Measurements from ENCODE around the gene MYT1.

Gene MYT1

DNA sequence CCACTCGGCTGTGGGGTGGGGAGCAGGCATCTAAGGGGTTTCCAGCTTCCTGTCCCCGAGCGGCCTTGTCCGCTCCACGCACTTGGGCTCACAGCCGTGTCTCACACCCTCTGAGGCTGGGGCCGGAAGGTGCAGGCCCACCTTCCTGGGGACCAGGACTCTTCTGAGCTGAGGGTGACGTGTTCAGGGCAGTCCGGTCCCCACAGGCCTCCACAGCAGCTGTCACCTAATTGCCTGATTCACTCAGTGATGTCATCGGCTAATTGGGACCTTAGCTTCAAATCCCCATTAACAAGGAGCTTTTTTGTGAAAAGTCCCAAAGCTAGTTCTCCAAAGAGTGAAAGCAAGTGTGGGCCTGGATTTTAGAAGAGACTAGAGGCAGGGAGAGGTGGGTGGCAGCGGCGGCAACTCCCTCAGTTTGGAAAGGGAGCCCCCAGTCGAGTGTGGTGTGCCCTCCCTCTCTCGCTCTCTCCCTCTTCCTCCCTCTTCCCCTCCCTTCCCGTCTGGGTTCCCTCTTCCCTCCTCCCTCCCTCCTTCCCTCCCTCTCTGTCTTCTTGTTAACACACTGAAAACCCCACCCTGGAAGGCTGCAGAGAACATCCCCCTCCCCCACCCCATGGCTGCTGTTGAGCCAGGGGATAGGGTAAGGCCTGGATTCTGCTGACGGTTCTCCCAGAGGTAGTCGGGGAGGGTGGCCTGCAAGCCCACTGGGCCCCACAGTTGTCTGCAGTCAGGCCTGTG is 39.0 kb downstream of the MYT1 start:
- Mint-ChIP-seq H3K36me3 (no peaks in the 10 kb centered on the region), H3K9me3 (no peaks in the 10 kb centered on the region), H3K4me3 (no peak overlapping the region)

DNA sequence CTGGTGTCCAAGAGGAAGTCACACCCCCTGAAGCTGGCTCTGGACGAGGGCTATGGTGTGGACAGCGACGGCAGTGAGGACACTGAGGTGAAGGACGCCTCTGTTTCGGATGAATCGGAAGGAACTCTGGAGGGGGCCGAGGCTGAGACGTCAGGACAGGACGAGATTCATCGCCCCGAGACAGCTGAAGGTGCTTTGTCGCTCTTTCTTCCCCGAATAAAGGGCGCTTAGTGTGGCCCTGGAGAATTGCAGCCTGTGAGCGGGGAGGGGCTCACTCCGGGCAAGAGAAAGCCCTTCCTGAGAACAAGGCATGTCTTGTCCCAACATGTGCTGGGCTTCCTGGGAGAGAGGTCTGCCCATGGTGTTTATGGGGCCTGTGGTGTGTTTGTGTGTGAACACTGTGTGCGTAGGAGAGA is 41.4 kb downstream of the MYT1 start:
- Mint-ChIP-seq H3K4me3 (no peak overlapping the region), H3K36me3 (no peaks in the 10 kb centered on the region), H3K4me1 (no peaks in the 10 kb centered on the region), H3K27ac (no peak overlapping the region), H3K9me3 (no peaks in the 10 kb centered on the region)
- ATAC-seq = no peak
- no peak for DNase-seq (ENCODE audit: low spot score in 2 of 2)

More for the DNA sequence above, 39.0 kb downstream of the MYT1 start:
- Mint-ChIP-seq H3K27ac (no peak overlapping the region), H3K4me1 (no peaks in the 10 kb centered on the region)
- ATAC-seq (no peak), DNase-seq (ENCODE audit: low spot score in 2 of 2) (no peak)

DNA sequence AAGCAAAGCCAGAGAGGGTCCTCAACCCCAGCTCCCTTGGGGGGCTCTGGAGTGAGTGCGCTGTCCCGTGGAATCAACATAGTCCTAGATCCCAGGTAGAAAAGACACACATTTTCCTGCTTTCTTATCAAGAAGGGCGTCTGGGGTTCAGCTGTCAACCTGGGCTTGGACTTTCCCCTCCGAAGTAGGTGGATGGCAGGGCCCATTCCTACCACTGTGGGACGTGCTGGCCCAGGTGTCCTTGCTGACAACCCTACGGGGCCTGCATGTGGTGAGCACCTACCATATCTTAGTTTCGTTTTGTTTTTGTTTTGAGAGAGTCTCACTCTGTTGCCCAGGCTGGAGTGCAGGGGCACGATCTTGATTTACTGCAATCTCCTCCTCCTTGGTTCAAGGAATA is 42.4 kb downstream of the MYT1 start:
- ATAC-seq (no peak), DNase-seq (ENCODE audit: low spot score in 2 of 2) (no peak)
- Mint-ChIP-seq H3K4me1 (no peaks in the 10 kb centered on the region), H3K27ac (no peak overlapping the region), H3K4me3 (no peak overlapping the region), H3K9me3 (no peaks in the 10 kb centered on the region), H3K36me3 (no peaks in the 10 kb centered on the region)

DNA sequence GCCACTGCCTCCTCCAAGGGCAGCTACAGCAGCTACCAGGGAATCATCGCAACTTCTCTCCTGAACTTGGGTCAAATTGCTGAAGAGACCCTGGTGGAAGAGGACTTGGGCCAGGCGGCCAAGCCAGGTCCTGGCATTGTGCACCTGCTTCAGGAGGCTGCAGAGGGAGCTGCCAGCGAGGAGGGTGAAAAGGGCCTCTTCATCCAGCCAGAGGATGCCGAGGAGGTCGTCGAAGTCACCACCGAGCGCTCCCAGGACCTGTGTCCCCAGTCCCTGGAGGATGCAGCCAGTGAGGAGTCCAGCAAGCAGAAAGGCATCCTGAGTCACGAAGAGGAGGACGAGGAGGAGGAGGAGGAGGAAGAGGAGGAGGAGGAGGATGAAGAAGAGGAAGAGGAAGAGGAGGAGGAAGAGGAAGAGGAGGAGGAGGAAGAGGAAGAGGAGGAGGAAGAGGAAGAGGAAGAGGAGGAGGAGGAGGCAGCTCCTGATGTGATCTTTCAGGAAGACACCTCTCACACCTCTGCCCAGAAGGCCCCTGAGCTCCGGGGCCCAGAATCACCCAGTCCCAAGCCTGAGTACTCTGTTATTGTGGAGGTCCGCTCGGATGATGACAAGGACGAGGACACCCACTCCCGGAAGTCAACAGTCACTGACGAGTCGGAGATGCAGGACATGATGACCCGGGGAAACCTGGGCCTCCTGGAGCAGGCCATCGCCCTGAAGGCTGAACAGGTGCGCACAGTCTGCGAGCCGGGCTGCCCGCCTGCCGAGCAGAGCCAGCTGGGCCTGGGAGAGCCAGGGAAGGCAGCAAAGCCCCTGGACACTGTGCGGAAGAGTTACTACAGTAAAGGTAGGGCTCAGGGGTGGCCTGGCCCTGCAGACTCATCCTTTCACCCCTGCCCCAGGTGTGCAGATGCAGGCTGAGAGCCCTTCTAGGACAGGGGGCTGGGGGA is 43.7 kb downstream of the MYT1 start:
- Mint-ChIP-seq H3K9me3 (no peaks in the 10 kb centered on the region), H3K36me3 (no peaks in the 10 kb centered on the region), H3K4me1 (no peaks in the 10 kb centered on the region), H3K27ac (no peak overlapping the region), H3K4me3 (no peak overlapping the region)
- DNase-seq (ENCODE audit: low spot score in 2 of 2) (no peak), ATAC-seq (no peak)

DNA sequence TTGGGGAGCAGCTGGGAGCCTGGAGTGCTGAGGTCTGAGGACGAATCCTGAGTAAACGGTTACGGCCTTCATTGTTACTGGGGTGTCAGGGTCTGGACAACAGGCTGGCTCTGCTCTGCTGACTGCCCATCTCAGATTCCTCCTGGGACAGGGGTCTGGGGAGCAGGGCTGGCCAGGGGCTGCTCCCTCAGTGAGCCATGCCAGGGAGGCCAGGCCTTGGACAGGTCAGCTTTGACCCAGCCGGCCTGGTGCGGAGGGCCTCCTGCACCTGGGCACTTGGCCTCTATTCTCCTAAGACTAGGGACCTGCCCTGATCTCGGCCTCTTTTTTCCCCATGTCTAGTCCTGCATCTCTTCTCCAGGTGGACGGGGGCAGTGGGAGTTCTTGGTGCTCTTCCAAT is 44.9 kb downstream of the MYT1 start:
- Mint-ChIP-seq H3K27ac (no peak overlapping the region), H3K36me3 (no peaks in the 10 kb centered on the region), H3K9me3 (no peaks in the 10 kb centered on the region), H3K4me3 (no peak overlapping the region), H3K4me1 (no peaks in the 10 kb centered on the region)
- no peak for DNase-seq (ENCODE audit: low spot score in 2 of 2)
- ATAC-seq = no peak

DNA sequence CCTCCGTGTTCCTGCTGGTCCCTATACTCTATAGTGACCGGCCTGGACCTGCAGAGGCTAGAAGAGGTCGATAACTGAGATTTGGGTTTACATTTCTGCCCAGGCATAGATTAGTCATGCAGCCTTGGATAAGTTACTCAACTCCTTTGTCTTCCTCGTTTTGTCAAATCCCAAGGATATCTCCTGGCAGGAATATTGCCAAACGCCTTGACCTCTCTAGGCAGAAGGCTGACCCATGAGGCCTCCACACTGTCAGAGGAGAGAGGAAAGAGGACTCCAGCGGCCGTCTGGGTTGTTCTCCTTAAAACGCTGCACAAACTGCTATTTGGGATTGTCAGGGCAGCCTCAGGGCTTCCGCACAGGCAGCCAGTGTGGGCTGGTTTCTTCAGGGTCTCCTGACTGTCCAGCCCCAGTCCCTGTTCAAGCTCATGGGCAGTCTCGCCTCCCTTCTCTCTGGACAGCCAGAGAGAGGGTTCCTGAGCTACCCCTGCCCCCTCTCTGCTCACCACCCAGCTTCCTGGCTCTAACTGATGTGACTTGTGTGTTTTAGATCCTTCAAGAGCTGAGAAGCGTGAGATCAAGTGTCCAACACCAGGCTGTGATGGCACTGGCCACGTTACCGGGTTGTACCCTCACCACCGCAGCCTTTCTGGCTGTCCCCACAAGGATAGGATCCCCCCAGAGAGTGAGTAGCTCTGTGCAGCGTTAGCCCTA is 46.6 kb downstream of the MYT1 start:
- H3K27ac Mint-ChIP-seq = peak overlapping the region; percentile 65
- H3K4me3 Mint-ChIP-seq = no peak overlapping the region
- H3K9me3 Mint-ChIP-seq = no peaks in the 10 kb centered on the region
- ATAC-seq (no peak), DNase-seq (ENCODE audit: low spot score in 2 of 2) (no peak)
- peaks cover 7% of the 10 kb centered on the region for H3K4me1 Mint-ChIP-seq
- no peaks in the 10 kb centered on the region for H3K36me3 Mint-ChIP-seq

DNA sequence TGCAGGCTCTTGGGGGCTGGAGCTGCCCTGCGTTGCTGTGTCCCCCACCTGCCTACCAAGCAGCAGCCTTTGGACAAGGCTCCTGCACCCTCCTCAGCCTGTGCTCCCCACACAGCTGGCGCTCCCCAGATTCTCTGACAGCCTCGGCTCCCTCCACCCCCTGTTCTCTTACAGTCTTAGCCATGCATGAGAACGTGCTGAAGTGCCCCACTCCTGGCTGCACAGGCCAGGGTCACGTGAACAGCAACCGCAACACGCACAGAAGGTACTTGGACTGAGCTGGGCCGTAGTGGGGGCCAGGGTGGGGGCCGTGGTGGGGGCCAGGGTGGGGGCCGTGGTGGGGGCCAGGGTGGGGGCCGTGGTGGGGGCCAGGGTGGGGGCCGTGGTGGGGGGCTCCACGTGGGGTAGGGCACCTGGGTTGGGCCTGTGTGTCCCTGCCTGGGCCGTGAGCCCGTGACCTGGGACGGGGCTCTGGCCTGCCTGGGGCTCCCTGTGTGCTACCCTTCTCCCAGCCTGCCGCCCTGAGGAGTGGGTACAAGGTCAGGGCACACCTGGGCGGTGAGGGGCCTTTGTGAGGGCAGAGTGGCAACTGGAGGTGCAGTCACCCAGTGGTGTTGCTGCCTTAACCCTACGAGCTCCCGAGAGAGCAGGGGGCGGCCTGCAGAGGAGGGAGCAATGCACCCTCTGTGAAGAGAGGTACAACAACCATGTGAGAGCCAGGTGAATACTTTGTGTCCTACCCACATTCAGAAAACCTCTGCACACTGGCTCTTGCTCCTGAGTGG is 47.8 kb downstream of the MYT1 start:
- ATAC-seq = no peak
- peaks cover 7% of the 10 kb centered on the region for H3K4me1 Mint-ChIP-seq

DNA sequence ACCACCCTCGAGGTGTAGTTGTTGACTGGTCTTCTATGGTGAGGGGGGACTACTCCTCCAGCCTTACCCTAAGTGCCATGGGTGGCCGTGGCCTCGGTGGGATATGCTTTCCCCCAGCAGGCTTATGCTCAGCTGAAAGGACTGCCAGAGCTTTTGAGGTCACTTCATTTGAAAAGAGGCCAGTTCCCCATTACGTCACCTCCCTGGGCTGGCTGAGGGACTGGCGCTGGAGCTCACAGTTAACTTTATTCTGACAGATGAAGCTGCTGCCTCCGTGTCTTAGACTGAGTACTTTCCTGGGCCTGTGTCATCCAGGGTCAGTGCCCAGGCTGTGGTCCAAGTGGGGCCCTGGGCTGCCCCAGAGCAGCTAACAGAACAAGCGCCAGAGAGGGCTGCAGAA is 48.5 kb downstream of the MYT1 start:
- Mint-ChIP-seq H3K9me3 (no peaks in the 10 kb centered on the region), H3K36me3 (no peaks in the 10 kb centered on the region), H3K4me1 (peaks cover 7% of the 10 kb centered on the region), H3K27ac (no peak overlapping the region), H3K4me3 (no peak overlapping the region)
- no peak for DNase-seq (ENCODE audit: low spot score in 2 of 2)
- no peak for ATAC-seq

More for the DNA sequence above, 47.8 kb downstream of the MYT1 start:
- Mint-ChIP-seq H3K27ac (peak overlapping the region; percentile 65), H3K9me3 (no peaks in the 10 kb centered on the region), H3K4me3 (no peak overlapping the region), H3K36me3 (no peaks in the 10 kb centered on the region)
- no peak for DNase-seq (ENCODE audit: low spot score in 2 of 2)

DNA sequence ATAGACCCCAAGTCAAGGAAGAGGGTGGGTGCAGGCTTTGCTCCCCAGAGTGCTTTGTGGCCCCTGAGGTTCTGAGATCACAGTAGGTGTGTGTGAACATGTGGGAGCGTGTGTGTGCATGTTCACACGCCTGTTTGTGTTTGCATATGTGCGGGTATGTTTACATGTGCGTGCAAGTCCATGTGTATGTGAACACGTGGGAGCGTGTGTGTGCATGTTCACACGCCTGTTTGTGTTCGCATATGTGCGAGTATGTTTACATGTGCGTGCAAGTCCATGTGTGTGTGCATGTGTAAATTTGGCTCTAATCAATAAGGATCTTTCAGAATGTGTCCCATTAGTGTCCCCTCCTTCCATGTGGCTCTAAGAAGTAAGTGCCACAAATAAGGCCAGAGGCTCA is 49.9 kb downstream of the MYT1 start:
- ATAC-seq = no peak
- Mint-ChIP-seq H3K4me1 (peaks cover 9% of the 10 kb centered on the region), H3K9me3 (no peaks in the 10 kb centered on the region), H3K36me3 (no peaks in the 10 kb centered on the region), H3K27ac (no peak overlapping the region), H3K4me3 (no peak overlapping the region)
- DNase-seq (ENCODE audit: low spot score in 2 of 2) = no peak

DNA sequence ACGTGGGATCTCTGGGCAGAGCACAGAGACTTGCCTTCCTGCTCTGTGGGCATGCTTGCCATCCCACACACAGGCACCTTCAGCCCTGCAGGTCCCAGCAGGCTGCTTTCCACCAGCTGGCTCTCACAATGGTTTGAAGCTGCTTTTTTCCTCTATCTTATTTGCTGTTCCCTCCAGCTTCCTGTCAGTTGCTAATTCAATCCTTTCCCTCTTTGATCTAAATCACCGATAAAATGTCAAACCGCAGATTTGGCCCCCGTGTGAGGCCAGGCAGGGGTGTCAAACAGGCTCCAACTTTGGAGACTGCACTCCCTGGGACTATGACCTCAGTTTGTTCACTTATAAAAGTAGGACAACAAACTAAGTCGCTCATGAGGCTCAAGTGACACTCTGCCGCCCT is 50.7 kb downstream of the MYT1 start:
- H3K36me3 Mint-ChIP-seq = no peaks in the 10 kb centered on the region
- H3K4me1 Mint-ChIP-seq = peaks cover 14% of the 10 kb centered on the region
- DNase-seq (ENCODE audit: low spot score in 2 of 2) (no peak), ATAC-seq (no peak)
- no peak overlapping the region for H3K4me3 Mint-ChIP-seq
- no peaks in the 10 kb centered on the region for H3K9me3 Mint-ChIP-seq
- H3K27ac Mint-ChIP-seq = no peak overlapping the region

DNA sequence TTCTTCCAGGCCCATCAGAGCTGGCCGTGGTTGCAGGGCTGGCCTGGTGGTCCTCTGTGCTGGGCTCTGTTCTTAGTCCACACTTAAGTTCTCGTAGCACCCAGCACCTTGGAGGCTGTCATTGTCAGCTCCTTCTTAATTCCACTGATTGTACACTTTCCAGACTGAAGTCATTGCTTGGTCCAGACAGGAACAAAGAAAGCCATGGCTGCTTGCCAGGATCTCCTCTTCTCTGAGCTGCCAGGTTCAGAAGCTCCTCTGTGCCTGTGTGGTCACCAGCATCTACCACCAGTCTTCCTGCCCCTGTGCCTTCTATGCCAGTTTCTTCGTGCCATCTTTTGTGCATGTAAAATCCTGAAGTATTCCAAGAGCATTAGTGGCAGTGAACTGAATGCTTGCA is 51.8 kb downstream of the MYT1 start:
- H3K27ac Mint-ChIP-seq = no peak overlapping the region
- no peaks in the 10 kb centered on the region for H3K36me3 Mint-ChIP-seq
- ATAC-seq = no peak
- H3K4me3 Mint-ChIP-seq = no peak overlapping the region
- peaks cover 14% of the 10 kb centered on the region for H3K4me1 Mint-ChIP-seq
- no peaks in the 10 kb centered on the region for H3K9me3 Mint-ChIP-seq
- no peak for DNase-seq (ENCODE audit: low spot score in 2 of 2)

DNA sequence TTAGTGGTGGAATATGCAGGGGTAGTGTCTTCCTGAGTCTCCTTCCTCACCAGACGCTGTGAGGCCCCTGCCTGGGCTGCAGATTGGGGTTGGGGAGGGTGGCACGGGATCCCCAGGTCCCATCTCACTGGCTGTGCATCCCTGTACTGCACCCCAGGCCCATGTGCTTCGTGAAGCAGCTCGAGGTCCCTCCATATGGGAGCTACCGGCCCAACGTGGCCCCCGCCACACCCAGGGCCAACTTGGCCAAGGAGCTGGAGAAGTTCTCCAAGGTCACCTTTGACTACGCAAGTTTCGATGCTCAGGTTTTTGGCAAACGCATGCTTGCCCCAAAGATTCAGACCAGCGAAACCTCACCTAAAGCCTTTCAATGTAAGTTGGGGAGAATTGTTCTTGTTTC is 52.7 kb downstream of the MYT1 start:
- Mint-ChIP-seq H3K4me3 (no peak overlapping the region), H3K36me3 (no peaks in the 10 kb centered on the region), H3K27ac (no peak overlapping the region), H3K4me1 (peaks cover 14% of the 10 kb centered on the region), H3K9me3 (no peaks in the 10 kb centered on the region)
- ATAC-seq (no peak), DNase-seq (ENCODE audit: low spot score in 2 of 2) (no peak)

DNA sequence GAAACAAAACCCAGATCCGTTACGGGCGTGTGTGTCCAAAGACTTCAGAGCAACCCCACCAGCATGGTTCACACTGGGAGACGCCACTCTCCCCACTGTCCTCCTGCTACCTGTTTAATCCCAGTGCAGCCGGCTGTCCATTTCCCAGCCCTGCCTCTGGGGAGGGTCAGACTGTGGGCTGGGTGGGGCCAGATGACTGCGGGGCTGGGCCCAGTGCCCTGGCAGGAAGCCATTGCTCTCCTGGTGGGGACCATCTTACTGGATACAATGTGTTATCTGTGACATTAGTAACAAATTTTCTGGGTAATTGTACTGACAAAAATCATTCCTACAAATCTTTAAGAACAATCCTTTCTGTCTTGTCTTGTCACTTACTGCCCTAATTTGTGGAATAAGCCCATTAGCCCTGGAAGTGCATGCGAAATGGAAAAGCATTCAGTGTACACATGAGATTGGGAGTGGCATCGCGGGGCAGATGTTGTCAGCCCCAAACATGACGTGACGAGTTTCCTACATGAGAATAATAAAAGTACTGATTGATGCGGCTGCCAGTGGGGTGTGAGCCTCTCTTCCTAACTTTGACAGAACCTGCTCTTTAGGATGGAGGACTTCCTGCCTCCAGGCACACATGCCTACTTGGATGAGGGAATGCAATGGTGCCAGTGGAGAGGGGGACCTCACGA is 53.4 kb downstream of the MYT1 start:
- H3K36me3 Mint-ChIP-seq = no peaks in the 10 kb centered on the region
- no peak for ATAC-seq
- DNase-seq (ENCODE audit: low spot score in 2 of 2) = no peak
- no peak overlapping the region for H3K27ac Mint-ChIP-seq
- H3K4me3 Mint-ChIP-seq = no peak overlapping the region
- H3K9me3 Mint-ChIP-seq = no peaks in the 10 kb centered on the region
- H3K4me1 Mint-ChIP-seq = peaks cover 14% of the 10 kb centered on the region

DNA sequence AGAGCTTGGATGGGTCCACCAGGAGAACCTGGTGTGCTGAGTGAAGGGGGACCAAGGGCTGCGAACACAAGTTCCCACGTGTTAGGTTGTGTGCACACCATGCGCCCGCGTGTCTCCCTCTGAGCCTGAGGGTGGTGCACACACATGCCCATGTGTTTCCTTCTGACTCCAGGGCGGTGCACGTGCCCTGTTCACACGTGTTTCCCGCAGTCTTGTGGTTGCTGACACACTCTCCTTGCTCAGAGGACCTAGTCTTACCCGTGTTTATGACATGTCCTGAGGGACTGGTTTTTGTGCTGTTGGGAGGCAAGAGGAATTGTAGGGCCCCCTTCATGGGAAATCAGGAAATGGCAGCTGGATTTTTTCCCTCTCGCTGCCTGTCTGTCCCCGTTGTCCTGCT is 55.0 kb downstream of the MYT1 start:
- Mint-ChIP-seq H3K9me3 (no peaks in the 10 kb centered on the region), H3K27ac (peak overlapping the region; percentile 50), H3K36me3 (no peaks in the 10 kb centered on the region), H3K4me1 (peaks cover 24% of the 10 kb centered on the region), H3K4me3 (no peak overlapping the region)
- DNase-seq (ENCODE audit: low spot score in 2 of 2) = no peak
- peak; percentile 38 for ATAC-seq
